SH-SY5Y (cell line): ENCODE data around the gene SLC15A1.
A peak's percentile ranks its signal among the peaks of the same experiment; 100 is the strongest.

Experiments used
- GATA2 ChIP-seq: IDR thresholded peaks from 2 replicates; pipeline ENCODE4 v1.6.1; 2011; ENCODE audit warnings: mild to moderate bottlenecking, low read depth, low read length
- GATA3 ChIP-seq: IDR thresholded peaks from 2 replicates; pipeline ENCODE4 v1.6.1; 2011; ENCODE audit warnings: low read depth, mild to moderate bottlenecking, low read length, moderate library complexity

The SLC15A1 gene

DNA sequence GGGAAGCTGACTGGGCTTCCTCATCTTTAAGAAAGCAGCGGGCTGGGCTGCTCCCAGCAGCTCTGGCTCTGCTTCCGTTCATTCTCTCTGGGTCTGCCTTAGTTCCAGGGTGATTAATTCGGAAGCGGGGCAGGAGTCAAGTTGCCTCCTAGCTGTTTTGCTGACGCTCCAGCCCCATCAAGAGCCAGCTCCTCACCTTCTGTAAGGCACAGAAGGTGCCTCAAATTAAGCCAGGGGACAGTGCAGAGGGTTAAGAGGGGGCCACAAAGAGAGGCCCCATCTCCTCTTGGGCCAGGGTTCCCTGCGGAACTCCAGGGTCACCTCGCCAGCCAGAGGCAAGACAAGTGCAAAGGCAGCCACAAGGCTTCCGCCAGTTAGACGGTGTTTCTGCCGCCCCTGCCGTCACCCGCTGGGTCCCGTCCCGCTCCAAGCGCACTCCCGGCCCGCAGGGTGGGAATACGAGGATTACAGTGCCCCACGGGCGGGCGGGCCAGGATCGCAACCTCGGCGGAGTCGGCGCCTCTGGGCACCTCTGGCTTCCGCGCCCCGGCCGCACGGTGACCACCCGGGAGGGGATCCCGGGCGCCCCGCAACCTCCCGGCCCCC lies 508 bp downstream of the SLC15A1 start:
- TF ChIP-seq GATA2: no peak
- TF ChIP-seq GATA3: no peak

GRCh38 chr13:98751367-98751782 lies 1.1 kb downstream of the SLC15A1 start:
- no peak for TF ChIP-seq GATA3
- TF ChIP-seq GATA2: no peak

GRCh38 chr13:98749501-98749900 lies 3.0 kb downstream of the SLC15A1 start:
- TF ChIP-seq GATA2: no peak
- TF ChIP-seq GATA3: no peak

DNA sequence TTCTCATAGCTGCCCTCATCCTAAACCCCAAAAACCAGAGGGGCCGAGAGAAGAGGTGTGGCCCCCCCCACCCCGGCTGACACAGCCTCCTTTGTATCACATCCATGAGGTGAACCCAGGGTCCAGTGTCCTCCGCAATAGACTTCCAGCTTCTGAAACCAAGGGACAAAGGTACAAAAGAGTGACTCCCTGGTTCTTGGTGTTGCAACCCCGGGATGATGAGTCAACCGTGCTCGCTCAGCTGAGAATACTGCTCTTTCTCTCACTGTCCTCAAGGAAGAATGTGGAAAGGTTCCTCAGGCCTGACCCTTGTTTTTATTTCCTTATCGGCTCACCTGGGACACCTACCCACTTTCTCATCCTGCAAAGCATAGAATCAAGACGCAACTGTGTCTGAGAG lies 5.5 kb downstream of the SLC15A1 start:
- no peak for TF ChIP-seq GATA3
- no peak for TF ChIP-seq GATA2

DNA sequence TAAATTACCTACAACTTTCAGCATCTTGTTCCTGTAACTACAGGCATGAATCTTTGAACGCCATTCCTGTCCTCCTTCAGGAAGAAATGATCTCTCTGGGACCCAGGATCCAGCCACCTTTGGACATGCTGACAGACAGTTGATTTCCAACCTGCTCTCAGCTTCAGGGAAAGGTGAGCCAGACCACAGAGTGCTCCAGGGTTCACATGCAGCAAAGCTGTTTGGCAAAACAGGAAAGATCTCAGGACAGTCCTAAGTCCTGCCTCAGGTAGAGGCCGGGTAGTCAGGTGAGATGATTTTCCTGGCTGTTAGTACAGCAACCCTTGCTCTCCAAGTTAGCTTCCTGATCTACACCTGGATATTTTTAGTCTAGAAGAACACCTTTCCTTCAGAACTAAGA lies 9.1 kb downstream of the SLC15A1 start:
- TF ChIP-seq GATA3: no peak
- TF ChIP-seq GATA2: no peak

GRCh38 chr13:98742961-98743360 lies 9.5 kb downstream of the SLC15A1 start:
- TF ChIP-seq GATA3 (no peak), GATA2 (no peak)

- TF ChIP-seq GATA2 (no peak), GATA3 (no peak)
These were observed 10.6 kb downstream of the SLC15A1 start for GRCh38 chr13:98741741-98742435.

- TF ChIP-seq GATA3 (no peak), GATA2 (no peak)
These were observed 12.3 kb downstream of the SLC15A1 start for GRCh38 chr13:98740131-98740530.

- no peak for TF ChIP-seq GATA2
- no peak for TF ChIP-seq GATA3
These were observed 13.5 kb downstream of the SLC15A1 start for GRCh38 chr13:98738993-98739392.

GRCh38 chr13:98738213-98738612 lies 14.3 kb downstream of the SLC15A1 start:
- no peak for TF ChIP-seq GATA3

DNA sequence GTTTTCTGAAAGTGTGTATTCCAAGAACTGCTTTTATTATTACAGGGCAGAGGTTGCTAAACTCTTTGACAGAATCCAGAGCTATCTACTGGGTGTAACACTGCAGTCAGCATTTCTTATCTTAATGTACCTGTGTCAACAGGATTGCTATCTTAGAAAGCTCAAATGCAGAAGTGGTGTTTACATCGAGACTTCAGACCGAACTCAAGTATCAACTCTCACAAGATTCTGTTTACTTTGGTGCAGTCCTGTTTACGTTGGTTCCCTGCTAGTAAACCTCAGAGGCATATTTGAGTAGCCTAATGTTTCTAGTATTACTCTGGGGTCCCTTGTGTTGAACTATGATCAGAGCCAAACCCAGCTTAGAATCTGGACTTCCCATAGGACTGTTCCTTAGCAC lies 20.5 kb downstream of the SLC15A1 start:
- TF ChIP-seq GATA2 (no peak), GATA3 (no peak)

DNA sequence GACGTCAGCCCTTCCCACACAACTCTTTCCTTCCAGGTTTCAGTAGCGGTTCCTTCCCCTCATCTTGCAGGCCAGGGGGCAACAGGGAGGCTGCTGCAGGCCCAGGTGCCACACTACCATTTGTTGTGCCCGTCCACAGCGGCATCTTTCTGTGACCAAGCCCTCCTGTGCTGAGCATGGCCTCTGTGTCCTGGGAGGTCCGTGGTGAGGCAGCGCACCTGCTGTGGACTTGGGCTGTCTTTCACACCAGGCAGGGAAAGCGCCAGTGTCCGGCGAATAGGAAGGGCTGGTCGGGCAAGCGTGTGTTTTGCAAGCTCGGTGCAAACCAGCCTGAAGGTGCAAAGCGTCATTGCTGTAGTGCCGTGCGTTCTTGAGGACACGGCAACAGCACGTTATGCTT lies 21.4 kb downstream of the SLC15A1 start:
- TF ChIP-seq GATA3 (no peak), GATA2 (no peak)

DNA sequence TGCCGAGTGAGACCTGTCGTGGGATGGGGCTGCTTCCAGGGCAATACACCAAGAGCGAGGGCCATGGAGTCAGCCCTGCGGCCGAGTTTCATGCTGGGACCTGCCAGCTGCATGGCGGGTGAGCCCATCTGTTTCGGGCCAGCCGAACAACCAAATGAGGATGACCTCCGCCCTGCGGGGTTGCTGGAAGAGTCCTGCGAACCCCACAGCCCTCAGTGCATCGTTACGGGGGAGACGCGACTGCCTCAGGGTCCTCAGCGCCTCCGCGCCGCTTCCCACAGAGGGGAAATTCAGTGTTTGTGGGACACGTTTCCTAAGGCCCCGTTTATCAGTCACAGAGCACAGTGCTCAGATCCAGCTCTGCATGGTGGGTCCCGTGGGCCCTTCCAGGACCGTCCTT lies 22.0 kb downstream of the SLC15A1 start:
- TF ChIP-seq GATA2 (no peak), GATA3 (no peak)

DNA sequence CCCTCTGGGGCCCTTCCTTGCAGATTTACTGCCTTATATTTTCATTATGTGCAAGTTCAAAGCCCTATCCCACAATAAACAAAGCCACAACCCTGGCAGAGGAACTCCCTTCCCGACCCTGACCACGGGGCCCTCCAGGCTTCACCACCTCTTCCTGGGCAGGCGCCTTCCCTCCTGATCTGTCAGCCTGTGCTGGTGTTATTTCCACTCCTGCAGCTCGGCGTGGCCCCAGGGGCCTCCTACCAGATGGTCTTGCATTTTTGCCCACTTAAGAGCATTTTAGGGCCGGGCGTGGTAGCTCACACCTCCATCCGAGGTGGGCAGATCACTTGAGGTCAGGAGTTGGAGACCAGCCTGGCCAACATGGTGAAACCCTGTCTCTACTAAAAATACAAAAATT lies 22.8 kb downstream of the SLC15A1 start:
- no peak for TF ChIP-seq GATA3
- TF ChIP-seq GATA2: no peak

DNA sequence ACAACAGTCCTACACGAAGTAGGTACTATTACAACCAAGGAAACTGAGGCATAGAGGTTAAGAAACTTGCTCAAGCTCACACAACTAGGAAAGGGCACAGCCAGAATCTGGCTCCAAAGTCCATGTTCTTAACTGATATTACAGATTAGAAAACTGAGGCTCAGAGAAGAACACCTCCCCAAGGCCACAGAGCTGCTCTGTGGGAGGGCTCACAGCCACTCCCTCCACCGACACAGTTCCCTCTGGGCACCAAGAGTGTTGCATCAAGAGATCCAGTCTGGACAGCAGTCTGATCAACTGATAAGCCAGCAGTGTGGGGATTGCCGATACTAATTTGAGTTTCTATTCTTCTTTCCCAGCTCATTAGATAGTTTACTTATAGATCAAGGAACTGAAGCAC lies 29.5 kb downstream of the SLC15A1 start:
- no peak for TF ChIP-seq GATA3
- TF ChIP-seq GATA2: peak; percentile 16; the same call in 1 of the 2 replicates
